ENCODE measurements around the gene ARHGEF1.

The ARHGEF1 gene

GRCh38 chr19:41918653-41919244, 35.8 kb downstream of the ARHGEF1 start:
- DNase-seq (ENCODE audit: low read depth in 2 of 2): no peak

- no peak for DNase-seq (ENCODE audit: low read depth in 2 of 2)
These were observed 37.1 kb downstream of the ARHGEF1 start for GRCh38 chr19:41919948-41920712.

- DNase-seq (ENCODE audit: low read depth in 2 of 2): no peak
These were observed 38.0 kb downstream of the ARHGEF1 start for GRCh38 chr19:41920882-41921576.

- no peak for DNase-seq (ENCODE audit: low read depth in 2 of 2)
These were observed 38.9 kb downstream of the ARHGEF1 start for GRCh38 chr19:41921577-41922576.

- no peak for DNase-seq (ENCODE audit: low read depth in 2 of 2)
These were observed 39.6 kb downstream of the ARHGEF1 start for GRCh38 chr19:41922585-41922984.

GRCh38 chr19:41923045-41923788, 40.2 kb downstream of the ARHGEF1 start:
- no peak for DNase-seq (ENCODE audit: low read depth in 2 of 2)

- DNase-seq (ENCODE audit: low read depth in 2 of 2): no peak
These were observed 41.5 kb downstream of the ARHGEF1 start for GRCh38 chr19:41924151-41925145.

GRCh38 chr19:41925208-41926003, 42.4 kb downstream of the ARHGEF1 start:
- no peak for DNase-seq (ENCODE audit: low read depth in 2 of 2)

- DNase-seq (ENCODE audit: low read depth in 2 of 2): no peak
These were observed 43.2 kb downstream of the ARHGEF1 start for GRCh38 chr19:41926028-41926762.

- no peak for DNase-seq (ENCODE audit: low read depth in 2 of 2)
These were observed 43.9 kb downstream of the ARHGEF1 start for GRCh38 chr19:41926763-41927496.

- DNase-seq (ENCODE audit: low read depth in 2 of 2): no peak
These were observed 44.7 kb downstream of the ARHGEF1 start for GRCh38 chr19:41927497-41928192.

- no peak for DNase-seq (ENCODE audit: low read depth in 2 of 2)
These were observed 45.3 kb downstream of the ARHGEF1 start, which contains the start of gene ERFL for GRCh38 chr19:41928221-41928683. ERFL (minus strand) TSS chr19:41928449; CDS start chr19:41912919, 15,530 bp downstream.

- DNase-seq (ENCODE audit: low read depth in 2 of 2): no peak
These were observed 46.0 kb downstream of the ARHGEF1 start for GRCh38 chr19:41928754-41929535.

- no peak for DNase-seq (ENCODE audit: low read depth in 2 of 2)
These were observed 46.6 kb downstream of the ARHGEF1 start for GRCh38 chr19:41929536-41930071.

- DNase-seq (ENCODE audit: low read depth in 2 of 2): no peak
These were observed 47.3 kb downstream of the ARHGEF1 start for GRCh38 chr19:41930322-41930722.

Data from activated CD8-positive, alpha-beta memory T cell treated with anti-CD3 and anti-CD28 coated beads for 4 hours (primary cell).